GM18502 (cell line): ENCODE data around the gene AP2M1.

Experiments
- ATAC-seq: cut with Tn5 transposase; IDR thresholded peaks from one replicate; pipeline ENCODE4 v1.9.1; 2021; ENCODE audit warnings: mild to moderate bottlenecking; ENCODE audit not compliant: unreplicated experiment, poor library complexity

The AP2M1 gene

DNA sequence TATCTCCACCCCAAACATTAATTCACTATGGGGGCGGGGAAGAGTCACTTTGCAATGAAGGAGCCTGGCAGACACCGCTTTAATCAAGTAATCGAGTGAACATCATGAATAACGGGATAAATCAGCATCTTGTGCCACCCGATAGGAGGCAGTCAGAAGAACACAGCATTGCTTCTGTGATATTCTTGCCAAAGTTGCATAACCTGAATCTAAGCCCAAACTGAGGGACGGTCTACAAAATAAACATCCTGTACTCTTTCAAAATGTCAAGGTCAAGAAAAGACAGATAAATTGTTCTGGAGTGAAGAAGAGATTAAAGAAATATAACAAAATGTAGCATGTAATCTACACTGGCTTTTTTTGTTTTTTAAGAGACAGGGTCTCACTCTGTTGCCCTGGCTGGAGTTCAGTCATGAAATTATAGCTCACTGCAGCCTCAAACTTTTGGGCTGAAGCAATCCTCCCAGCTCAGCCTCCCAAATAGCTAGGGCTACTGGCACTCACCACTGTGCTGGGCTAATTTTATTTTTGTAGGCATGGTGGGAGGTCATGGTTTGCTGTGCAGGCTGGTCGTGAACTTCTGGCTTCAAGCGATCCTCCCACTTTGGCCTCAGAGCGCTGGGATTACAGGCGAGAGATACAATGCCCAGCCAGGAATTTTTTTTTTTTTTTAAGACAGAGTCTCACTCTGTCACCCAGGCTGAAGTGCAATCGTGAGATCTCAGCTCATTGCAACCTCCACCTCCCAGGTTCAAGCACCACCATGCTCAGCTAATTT lies 34.7 kb downstream of the AP2M1 start:
- ATAC-seq, result no peak

DNA sequence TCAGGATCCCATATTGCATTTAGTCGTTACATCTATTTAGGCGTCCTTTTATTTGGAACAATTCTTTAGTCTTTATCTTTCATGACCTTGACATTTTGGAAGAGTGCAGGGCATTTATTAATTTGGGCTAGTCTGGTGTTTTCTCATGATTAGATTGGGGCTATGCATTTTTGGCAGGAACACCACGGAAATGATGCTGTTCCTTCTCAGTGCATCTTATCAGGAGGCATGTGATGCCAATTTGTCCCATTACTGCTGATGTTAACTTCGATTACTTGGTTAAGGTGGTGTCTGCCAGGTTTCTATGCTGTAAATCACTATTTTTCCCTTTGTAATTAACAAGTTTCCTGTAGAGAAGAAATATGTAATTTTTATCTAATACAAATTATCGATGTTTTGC lies 36.6 kb downstream of the AP2M1 start:
- ATAC-seq, result no peak

DNA sequence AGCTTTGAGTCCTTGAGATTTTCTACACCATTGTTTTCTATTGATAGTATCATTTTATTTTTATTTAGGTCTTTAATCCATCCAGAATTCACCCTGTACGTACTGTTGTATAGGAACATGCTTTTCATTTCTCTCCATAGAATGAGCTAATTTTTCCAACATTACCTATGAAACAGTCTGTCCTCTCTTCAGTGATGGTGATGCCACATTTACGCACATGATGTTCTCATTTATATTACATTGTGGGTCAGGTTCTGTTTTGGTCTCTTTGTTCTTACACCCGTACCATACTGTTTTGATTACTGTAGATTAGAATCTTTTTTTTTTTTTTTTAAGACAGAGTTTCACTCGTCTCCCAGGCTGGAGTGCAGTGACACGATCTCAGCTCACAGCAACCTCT lies 37.1 kb downstream of the AP2M1 start:
- no peak for ATAC-seq

DNA sequence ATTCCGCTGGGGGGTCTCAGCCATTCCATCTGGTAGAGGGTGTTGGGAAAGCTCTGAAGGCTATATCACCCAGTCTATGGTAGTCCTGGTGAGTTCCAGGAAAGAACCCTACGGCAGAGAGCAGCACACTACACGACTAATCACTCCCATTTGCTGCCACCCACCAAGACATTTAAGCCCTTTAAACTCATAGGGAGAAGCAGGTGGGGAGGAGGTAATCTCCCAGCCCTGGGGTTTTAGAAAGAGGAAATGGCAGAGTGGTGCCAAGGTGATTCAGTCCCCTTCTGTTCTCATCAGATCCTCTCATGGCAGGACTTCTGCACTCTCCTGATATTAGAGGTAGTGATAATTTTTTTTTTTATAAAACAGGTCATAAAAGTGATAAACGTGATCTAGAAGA lies 44.2 kb downstream of the AP2M1 start:
- no peak for ATAC-seq

DNA sequence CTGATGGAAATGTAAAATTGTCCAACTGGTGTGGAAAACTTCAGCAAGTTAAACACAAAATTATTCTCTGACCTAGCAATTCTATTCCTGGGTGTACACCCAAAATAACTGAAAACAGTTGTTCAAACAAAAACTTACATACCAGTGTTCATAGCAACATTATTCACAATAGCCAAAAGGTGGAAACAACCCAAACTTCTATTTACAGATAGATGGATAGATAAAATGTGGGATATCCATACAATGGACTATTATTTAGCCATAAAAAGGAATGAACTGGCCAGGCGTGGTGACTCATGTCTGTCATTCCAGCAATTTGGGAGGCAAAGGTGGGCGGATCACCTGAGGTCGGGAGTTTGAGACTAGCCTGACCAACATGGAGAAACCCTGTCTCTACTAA lies 47.9 kb downstream of the AP2M1 start:
- ATAC-seq, result no peak

DNA sequence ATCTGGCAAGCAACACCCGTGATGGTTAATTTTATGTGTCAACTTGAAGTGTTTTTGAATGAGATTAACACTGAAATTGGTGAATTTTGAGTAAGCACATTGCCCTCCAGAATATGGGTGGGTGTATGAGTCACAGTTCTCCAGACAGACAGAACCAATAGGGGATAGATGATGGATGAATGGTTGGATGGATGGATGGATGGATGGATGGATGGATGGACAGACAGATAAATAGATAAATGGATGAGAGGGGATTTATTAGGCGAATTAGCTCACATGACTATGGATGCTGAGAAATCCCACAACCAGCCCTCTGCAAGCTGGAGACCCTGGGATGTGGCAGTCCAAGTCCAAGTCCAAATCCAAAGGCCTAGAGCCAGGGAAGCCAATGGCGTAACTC lies 49.3 kb downstream of the AP2M1 start:
- ATAC-seq, result no peak

DNA sequence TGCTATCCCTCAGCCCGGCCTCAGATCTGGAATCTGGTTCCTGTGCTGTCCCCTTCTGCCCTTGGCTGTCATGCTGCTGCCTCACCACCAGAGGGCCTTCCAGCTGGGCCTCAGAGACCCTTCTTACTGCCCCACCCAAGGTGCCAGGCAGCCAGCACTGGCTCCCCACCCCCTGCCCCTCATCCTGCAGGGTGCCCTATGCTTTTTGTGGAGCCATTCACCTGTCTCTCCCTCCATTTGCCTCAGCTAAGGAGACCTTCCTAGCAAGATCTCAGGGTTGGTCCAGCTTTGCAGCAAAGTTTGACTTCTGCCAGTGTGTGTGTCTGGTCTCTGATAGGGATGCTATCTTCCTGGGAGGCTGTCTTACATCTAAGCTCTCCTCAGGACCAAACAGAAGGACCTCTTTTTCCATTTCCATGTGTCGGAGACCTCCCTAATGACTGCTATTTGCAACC lies 52.9 kb downstream of the AP2M1 start:
- no peak for ATAC-seq

DNA sequence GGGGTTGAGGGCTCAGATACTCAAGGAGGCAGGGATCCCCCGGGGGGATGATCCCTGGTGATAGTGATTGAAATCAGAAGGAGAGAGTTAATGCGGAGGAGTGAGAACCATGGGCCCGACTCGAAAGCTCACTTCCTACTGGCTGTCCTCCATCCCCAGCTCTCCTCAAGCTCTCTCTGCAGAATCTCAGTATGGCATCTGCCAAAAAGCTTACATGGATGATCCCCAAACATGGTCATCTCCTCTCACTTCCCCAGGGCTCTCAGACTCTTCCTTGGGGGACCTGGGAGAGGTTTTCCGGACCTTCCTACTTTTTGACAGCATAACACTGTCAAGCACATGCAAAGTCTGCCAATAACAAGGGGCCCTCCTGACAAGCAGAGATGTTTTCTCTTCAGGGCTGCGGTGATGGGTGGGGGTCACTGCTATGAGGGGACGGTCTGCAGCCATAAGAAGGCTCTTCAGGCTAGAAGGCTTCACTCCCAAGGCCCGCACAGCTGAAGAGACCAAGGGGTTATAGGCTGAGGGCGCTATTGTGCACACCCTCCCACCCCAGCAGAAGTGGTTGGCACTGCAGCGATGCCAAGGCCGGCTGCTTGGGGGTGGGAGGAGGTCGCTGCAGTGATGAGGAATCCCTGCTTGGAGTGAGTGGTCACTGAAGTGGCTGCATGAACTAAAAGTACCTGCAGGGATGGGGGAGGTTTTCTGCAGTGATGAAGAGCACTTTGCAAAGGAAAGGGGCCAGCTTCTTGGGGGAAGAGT lies 53.9 kb downstream of the AP2M1 start:
- no peak for ATAC-seq

DNA sequence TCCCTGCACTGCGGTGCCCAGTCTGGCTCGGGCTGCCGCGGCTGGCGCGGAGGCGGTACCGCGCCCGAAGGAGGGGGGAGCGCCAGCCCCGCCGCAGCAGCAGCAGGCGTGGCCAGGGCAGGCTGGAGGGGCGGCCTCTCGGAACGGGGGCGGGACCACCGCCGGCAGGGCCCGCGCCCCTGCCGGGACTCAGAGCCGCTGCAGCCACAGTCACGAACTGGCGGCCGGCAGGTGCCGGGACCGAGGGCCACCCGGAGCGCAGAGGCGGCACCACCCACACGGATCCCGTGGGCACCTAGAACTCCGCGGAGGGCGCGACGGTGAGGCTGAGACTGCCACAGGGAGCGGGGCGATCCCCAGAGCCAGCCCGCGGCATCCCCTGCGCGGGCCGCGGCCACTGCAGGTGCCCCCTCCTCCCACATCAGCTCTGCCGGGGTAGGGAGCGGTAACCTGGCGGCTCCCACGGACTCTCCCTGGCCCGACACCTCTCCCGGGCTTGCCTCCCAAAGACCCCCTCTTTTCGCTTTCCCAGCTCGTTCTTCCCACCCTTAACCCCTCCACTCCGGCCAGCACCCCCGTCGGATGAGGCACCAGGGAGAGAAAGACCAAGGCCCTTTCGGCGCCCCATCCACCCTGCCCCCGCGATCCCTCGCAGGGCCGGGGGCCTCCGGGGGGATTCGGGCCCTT lies 54.9 kb downstream of the AP2M1 start, which contains the start of gene VWA5B2:
VWA5B2 (plus strand) TSS at position 192 of the 687 bp plus-strand sequence. CDS start 944 bp downstream, outside the sequence.
- peak; percentile 88 for ATAC-seq

DNA sequence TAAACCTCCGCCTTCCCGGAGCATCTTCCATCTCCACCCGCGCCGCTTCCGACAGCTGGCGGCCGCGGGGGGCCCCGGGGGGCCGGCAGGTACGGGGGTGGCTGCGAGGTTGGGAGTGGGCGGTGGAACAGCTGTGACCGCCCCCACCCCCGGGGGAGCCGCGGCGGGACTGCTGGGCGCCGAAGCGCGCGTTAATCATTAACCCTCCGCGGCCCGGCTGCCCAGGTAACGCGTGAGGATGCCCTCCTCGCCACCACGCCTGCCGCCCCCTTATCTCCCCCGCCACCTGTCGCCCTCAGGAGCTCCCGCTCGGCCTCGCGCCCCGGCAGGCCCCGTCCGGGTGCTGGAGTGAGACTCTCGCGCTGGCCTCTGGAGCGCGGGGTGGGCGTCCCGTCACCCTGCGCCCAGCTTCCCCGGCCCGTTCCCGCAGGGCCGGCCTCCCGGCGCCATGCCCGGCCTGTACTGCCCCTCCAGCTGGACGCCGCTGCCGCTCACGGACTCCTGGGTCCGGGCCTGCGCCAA lies 55.5 kb downstream of the AP2M1 start:
- peak; percentile 4 for ATAC-seq

DNA sequence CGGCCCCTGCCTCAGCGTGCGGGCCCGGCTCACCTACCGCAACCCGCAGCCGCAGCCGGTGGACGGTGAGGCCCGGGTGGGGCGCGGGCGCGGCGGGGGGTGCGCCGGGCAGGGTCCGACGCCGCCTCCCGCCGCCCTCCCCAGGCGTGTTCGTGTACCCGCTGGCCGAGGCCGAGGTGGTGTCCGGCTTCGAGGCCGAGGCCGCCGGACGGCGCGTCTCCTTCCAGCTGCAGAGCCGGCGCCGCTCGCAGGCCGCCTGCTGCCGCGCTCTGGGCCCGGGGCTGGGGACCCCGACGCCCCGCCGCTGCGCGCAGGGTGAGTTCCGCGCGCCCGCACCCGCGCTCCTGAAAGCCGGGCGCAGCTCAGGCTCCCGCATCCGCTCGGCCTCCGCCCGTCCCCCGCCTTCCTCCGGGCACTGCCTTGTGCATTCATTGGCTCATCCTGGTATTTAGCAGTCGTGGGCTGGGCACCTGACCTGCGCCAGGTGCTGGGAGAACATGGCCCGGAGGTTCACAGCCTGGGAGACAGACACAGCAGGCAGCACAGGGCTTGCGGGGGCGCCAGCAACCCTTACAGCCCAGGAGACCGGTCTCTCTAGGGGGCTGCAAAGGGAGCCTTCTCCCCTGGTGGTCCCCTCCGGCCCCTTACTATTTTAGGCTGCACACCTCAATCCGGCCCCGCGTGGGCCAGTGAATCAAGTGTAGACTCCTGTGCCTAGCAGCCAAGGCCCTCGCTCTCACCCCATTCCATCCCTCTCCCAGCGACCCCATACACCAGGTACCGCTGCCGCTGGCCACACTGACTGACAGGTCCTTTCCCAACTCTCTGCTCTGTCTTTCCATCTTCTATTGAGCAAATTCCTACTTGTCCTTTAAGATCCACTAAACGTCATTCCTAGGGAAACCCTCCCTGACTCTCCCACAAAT lies 56.2 kb downstream of the AP2M1 start:
- ATAC-seq, result no peak

DNA sequence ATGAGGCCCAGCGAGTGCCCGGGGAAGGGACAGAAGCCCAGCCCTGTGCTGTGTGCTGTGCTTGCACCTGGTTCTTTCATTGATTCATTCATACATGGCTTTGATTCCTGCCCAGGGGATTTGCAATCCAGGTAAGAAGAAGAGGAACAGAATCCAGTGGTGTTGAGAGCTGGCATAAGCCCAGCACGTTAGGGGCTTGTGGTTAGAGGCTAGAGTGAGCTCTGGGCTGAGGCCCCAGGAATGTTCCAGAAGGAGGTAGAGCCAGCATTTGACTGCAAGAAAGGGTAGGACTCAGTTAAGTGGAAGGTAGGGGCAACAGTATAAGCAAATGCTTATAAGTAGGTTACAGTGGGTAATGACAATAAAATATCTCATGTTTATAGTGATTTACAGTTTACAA lies 57.0 kb downstream of the AP2M1 start:
- ATAC-seq, result no peak

DNA sequence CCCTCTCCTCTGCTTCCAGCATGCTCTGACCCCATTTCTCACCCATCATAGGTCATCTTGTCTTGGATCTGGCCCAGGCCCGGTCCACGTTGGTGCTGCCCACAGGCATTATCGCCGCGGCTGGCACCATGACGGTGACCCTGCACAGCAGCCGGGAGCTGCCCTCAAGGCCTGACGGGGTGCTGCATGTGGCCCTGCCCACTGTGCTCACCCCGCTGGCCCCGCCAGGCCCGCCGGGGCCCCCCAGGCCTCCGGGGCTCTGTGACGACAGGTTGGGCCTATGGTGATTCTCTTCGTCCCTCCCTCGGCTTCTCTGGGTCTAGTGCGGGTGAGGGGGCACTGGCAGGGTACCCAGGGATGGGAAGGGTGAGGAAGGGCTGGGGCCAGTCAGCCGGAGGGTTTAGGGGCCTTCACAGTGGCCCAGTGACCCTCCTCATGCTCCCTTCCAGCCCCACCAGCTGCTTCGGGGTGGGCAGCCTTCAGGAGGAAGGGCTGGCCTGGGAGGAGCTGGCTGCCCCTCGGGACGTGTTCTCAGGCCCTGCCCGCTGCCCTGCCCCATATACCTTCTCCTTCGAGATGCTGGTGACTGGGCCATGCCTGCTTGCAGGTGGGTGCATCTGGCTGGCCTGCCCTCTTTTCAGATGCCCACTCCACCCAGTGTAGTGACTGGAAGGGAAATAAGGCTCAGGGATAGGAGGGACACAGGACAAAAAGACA lies 58.6 kb downstream of the AP2M1 start:
- no peak for ATAC-seq
